CD4-positive, alpha-beta T cell treated with Interleukin-17A for 1 hour (primary cell): ENCODE results near the gene KCNMA1.

Source experiments
- DNase-seq: peaks from one replicate; pipeline ENCODE4 v3.0.0-alpha.2; 2020

The KCNMA1 gene

DNA sequence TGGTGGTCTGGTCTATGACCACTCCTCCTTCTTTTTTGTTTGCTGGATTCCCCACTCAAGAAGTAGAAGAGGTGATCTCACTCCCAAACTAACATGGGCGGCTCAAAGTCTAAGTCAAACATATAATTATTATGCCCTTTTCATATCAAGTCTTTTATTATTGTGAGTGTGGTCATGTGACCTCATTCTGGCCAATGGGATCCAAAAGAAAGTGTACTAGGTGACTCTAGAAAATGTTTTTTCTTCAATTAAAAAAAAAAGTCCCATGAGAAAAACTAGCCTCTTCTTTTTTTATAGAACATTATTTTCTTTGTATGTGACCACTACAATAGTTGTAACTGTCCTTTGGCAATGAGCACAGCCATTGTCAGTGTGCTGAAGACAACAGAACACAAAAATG, 772.7 kb downstream of the KCNMA1 start:
- no peak for DNase-seq

DNA sequence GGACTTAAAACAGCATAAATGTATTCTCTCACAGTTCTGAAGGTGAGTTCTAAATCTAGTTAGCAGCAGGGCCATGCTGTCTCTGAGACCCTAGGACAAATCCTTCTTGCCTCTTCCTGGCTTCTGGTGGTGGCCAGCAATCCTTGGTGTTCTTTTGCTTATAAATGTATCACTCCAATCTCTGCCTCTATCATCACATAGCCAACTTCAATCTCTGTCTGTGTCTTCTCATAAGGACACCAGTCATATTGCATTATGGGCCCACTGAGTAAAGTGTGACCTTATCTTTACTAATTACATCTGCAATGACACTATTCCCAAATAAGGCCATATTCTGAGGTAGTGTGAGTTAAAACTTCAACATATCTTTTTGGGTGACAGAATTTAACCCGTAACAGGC, 778.9 kb downstream of the KCNMA1 start:
- no peak for DNase-seq

DNA sequence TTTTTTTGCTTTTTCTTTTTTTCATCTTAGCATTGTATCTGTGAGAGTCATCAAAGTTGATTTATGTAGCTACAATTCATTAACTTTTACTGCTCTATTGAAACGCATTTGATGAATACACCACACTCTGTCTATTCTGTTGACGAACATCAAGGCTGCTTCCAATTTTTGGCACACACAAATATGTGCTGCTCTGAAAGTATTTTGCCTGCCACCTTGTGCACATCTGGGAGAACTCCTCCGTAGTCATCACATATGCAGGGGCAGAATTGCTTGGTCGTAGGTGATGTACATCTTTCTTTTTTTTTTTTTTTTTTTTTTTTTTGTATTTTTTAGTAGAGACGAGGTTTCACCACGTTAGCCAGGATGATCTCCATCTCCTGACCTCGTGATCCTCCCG, 796.8 kb downstream of the KCNMA1 start:
- no peak for DNase-seq

DNA sequence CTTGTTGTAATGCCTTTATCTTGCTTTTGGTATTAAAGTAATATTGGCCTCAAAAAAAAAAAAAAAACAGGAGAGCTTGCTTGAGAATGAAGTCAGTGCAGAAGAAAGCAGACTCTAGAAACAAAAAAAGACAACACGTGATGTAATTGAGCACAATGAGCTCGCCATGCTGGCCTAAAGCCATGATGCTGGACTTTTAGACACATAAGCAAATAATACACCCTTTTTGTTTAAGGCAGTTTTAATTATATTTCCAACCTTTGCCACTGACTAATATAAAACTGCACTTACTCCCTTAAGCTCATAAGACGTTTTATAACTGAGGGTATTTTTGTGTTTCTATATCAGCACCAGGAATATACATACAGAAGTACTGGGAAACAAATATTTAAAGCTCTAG, 798.3 kb downstream of the KCNMA1 start:
- DNase-seq, result no peak

DNA sequence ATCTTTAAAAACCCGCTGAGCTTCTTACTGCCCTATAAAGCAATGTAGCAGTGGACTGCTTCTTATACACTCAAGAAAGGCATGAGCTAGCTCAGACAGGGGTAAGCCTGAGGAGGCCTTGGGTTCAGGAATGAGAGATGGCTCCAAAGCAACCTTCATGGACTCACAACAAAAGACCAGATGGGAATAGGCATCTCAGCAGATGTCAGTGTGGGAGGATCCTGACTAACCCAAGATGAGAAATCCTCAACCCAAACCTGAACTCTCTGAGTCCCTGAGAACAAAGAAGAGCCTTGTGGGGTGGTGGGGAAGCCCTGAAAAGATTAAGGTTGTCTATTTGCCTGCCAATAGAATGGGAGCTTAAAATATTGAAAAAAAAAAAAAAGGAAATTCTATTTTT, 807.4 kb downstream of the KCNMA1 start:
- no peak for DNase-seq

DNA sequence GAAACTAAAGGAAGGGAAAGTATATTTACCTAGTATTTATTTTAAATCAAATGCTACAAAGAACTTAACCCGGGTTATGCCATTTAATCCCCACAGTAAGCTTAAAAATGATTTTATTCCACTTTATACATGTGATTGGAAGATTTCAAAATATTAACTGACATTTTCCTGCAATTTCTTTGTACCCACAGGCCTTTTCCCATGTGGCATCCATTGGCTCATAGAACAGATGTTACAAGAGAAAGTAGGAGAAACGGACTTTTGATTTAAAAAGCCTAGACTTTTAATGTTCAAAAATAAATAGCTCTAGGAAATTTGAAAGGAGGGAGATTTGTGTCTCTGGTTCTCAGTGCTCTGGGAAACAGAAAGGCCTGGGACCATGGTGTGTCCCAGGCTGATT, 807.9 kb downstream of the KCNMA1 start:
- DNase-seq, result no peak
